SU-DHL-6 (cell line): Measurements from ENCODE around the gene DR1.

Experiments used
- EZH2phosphoT487 ChIP-seq: fragments of 200-600 bp; sonication (generic), shearing (Covaris generic); conservative IDR thresholded peaks from 2 replicates; pipeline ENCODE4 v1.6.1; 2018; ENCODE audit warnings: mild to moderate bottlenecking, antibody characterized with exemption, low read length, moderate library complexity, mixed read lengths
- TF ChIP-seq, protein P1 (sequence below): fragments of 200-600 bp; sonication (generic); IDR thresholded peaks from one replicate; pipeline ENCODE4 v1.5.1; 2017; ENCODE audit warnings: antibody characterized with exemption, mild to moderate bottlenecking, low read length, moderate library complexity; ENCODE audit not compliant: insufficient read depth, poor library complexity, severe bottlenecking

DNA sequence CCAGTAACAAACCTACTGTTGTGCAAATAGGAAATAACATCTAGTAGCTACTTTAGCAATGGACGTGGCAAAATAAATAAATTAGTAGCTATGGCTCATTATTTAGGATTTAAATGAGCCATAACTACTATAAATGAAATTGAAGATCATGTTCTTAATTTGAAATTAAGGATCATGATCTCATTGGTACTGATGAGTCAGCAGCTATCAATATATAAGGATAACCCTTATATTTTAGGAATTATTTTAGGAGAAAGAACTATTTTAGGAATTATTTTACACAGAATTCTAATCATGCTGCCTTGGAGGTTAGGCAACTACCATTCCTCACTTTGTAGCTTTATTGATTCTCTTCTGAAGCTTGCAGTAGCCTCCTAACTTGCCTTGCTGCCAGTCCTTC is 24.0 kb downstream of the DR1 start:
- TF ChIP-seq, protein P1, sequence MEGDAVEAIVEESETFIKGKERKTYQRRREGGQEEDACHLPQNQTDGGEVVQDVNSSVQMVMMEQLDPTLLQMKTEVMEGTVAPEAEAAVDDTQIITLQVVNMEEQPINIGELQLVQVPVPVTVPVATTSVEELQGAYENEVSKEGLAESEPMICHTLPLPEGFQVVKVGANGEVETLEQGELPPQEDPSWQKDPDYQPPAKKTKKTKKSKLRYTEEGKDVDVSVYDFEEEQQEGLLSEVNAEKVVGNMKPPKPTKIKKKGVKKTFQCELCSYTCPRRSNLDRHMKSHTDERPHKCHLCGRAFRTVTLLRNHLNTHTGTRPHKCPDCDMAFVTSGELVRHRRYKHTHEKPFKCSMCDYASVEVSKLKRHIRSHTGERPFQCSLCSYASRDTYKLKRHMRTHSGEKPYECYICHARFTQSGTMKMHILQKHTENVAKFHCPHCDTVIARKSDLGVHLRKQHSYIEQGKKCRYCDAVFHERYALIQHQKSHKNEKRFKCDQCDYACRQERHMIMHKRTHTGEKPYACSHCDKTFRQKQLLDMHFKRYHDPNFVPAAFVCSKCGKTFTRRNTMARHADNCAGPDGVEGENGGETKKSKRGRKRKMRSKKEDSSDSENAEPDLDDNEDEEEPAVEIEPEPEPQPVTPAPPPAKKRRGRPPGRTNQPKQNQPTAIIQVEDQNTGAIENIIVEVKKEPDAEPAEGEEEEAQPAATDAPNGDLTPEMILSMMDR, result no peak
- TF ChIP-seq EZH2phosphoT487, result no peak
